HepG2 (cell line): ENCODE data around the gene FBXO9. TPM values are rescaled to one million over a fixed set of nuclear protein-coding genes. Genes with fewer than 3 reads are reported as not detected.

ENCODE experiments used
- AFF4 ChIP-seq: sonication (generic); formaldehyde crosslinking; IDR thresholded peaks from 2 replicates; pipeline ENCODE4 v1.4.0; 2020; ENCODE audit warnings: missing genetic modification reagents
- HMGXB4 ChIP-seq, 2 experiments: sonication (generic) in 1 of 2; formaldehyde crosslinking in 1 of 2; IDR thresholded peaks; 2 replicates each; pipeline versions ENCODE4 v1.4.0 to v1.6.1; 2018 to 2020; ENCODE audit warnings: missing genetic modification reagents in 2 of 2, borderline replicate concordance in 1 of 2, low read depth in 1 of 2, mild to moderate bottlenecking in 1 of 2, missing biosample characterization in 1 of 2
- HNF4G ChIP-seq, 2 experiments: sonication (generic) in 1 of 2; formaldehyde crosslinking in 1 of 2; IDR thresholded peaks; 2 replicates each; pipeline versions ENCODE4 v1.4.0 to v1.6.1; 2011 to 2020; ENCODE audit warnings: borderline replicate concordance in 2 of 2, low read depth in 2 of 2, mild to moderate bottlenecking in 2 of 2, low read length in 1 of 2, missing genetic modification reagents in 1 of 2, moderate library complexity in 1 of 2
- HNRNPLL ChIP-seq: fragments of 200-400 bp; formaldehyde crosslinking; IDR thresholded peaks from 2 replicates; pipeline ENCODE4 v1.6.1; 2017; ENCODE audit warnings: mild to moderate bottlenecking, low read depth, low read length; ENCODE audit not compliant: poor library complexity, severe bottlenecking
- KAT7 ChIP-seq: IDR thresholded peaks from 2 replicates; pipeline ENCODE4 v1.6.1; 2018; ENCODE audit warnings: borderline replicate concordance, missing compliant biosample characterization
- NAIF1 ChIP-seq: sonication (generic); formaldehyde crosslinking; IDR thresholded peaks from 2 replicates; pipeline ENCODE4 v1.5.0; 2020; ENCODE audit warnings: mild to moderate bottlenecking, missing genetic modification reagents, borderline replicate concordance
- NCOR1 ChIP-seq: fragments of 200-600 bp; sonication (generic); IDR thresholded peaks from 2 replicates; pipeline ENCODE4 v1.7.0; 2017; ENCODE audit warnings: antibody characterized with exemption, low read length, borderline replicate concordance
- PPARG ChIP-seq: conservative IDR thresholded peaks from 2 replicates; pipeline ENCODE4 v1.6.1; 2016; ENCODE audit warnings: missing biosample characterization, missing genetic modification reagents
- RAD51 ChIP-seq: fragments of 450-650 bp; IDR thresholded peaks from 2 replicates; pipeline ENCODE4 v1.6.1; 2016; ENCODE audit warnings: borderline replicate concordance
- SP5 ChIP-seq: IDR thresholded peaks from 2 replicates; pipeline ENCODE4 v1.6.1; 2016; ENCODE audit warnings: low read depth, borderline replicate concordance
- STAT5B ChIP-seq: sonication (generic); formaldehyde crosslinking; IDR thresholded peaks from 2 replicates; pipeline ENCODE4 v1.4.0; 2020; ENCODE audit warnings: missing genetic modification reagents
- TAF15 ChIP-seq: fragments of 200-400 bp; formaldehyde crosslinking; IDR thresholded peaks from one replicate; pipeline ENCODE4 v1.6.1; 2018; ENCODE audit warnings: mild to moderate bottlenecking, low read depth, low read length; ENCODE audit not compliant: poor library complexity, severe bottlenecking
- ZIK1 ChIP-seq: sonication (generic); formaldehyde crosslinking; IDR thresholded peaks from 2 replicates; pipeline ENCODE4 v1.5.0; 2020; ENCODE audit warnings: mild to moderate bottlenecking, low read depth, missing genetic modification reagents, borderline replicate concordance
- ZNF12 ChIP-seq: sonication (generic); formaldehyde crosslinking; IDR thresholded peaks from 2 replicates; pipeline ENCODE4 v1.5.0; 2020; ENCODE audit warnings: missing genetic modification reagents
- ZNF282 ChIP-seq: fragments of 450-650 bp; IDR thresholded peaks from 2 replicates; pipeline ENCODE4 v1.6.1; 2018; ENCODE audit not compliant: partially characterized antibody
- ZNF441 ChIP-seq: sonication (generic); formaldehyde crosslinking; IDR thresholded peaks from 2 replicates; pipeline ENCODE4 v1.7.0; 2021; ENCODE audit warnings: missing genetic modification reagents, borderline replicate concordance
- ZNF530 ChIP-seq: sonication (generic); formaldehyde crosslinking; IDR thresholded peaks from 2 replicates; pipeline ENCODE4 v1.5.0; 2020; ENCODE audit warnings: low read depth, mild to moderate bottlenecking, missing genetic modification reagents
- polyA plus RNA-seq, 8 experiments: library from polyadenylated mRNA; depleted of rRNA in 3 of 8; stranded (reverse) in 7 of 8; unstranded in 1 of 8; fragments of >200 nt; fragmentation: Illumina TruSeq in 4 of 8; extraction: Trizol in 4 of 8; gene quantifications; 2 replicates each; pipeline versions ENCODE4 v1.2.1 to v1.2.3, GENCODE V29; 2011 to 2016; ENCODE audit warnings: low read depth in 4 of 8, missing spikeins in 1 of 8, mixed read lengths in 1 of 8; ENCODE audit not compliant: insufficient read depth in 1 of 8
- total RNA-seq, 5 experiments: library from RNA; depleted of rRNA; stranded (reverse); fragments of >200 nt; fragmentation: Illumina TruSeq; extraction: Trizol; gene quantifications; 2 replicates each; pipeline ENCODE4 v1.2.3, GENCODE V29; 2016; ENCODE audit warnings: low read depth in 1 of 5
- TF ChIP-seq, protein P1 (sequence below): sonication (generic); formaldehyde crosslinking; IDR thresholded peaks from 2 replicates; pipeline ENCODE4 v1.4.0; 2020; ENCODE audit warnings: missing genetic modification reagents

The FBXO9 gene
- total and polyA plus RNA-seq, 2 of the 13 experiments (the other 11 are each of a cell fraction or from before 2014, with no cell fraction given): 64.3 to 98.4 TPM

DNA sequence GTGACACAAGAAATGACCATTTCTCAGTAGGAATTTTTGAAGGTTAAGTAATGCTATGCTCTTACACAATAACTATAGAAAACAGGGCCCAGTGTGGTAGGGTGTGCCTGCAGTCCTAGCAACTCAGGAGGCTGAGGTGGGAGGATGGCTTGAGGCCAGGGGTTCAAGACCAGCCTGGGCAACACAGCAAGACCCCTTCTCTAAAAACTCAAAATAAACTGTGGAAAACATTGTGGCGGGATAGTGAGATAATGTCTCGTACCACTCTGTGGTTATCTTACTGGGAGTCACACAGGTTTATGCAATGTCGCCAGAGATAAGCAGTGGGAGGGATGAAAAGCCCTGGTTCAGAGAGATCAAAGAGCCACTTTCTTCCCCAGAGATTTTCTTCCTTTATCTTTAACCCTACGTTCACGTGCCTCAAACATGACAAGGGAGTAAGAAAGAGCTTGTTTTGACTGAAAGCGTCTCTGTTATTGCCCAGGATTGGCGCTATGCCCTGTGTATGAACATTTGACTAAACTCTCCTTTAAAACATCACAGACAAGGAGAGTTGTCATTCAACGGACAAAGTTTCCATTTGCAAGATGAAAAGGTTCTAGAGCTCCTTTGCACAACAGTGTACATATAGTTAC is 69.5 kb downstream of the FBXO9 start (continued):
- TF ChIP-seq, protein P1, sequence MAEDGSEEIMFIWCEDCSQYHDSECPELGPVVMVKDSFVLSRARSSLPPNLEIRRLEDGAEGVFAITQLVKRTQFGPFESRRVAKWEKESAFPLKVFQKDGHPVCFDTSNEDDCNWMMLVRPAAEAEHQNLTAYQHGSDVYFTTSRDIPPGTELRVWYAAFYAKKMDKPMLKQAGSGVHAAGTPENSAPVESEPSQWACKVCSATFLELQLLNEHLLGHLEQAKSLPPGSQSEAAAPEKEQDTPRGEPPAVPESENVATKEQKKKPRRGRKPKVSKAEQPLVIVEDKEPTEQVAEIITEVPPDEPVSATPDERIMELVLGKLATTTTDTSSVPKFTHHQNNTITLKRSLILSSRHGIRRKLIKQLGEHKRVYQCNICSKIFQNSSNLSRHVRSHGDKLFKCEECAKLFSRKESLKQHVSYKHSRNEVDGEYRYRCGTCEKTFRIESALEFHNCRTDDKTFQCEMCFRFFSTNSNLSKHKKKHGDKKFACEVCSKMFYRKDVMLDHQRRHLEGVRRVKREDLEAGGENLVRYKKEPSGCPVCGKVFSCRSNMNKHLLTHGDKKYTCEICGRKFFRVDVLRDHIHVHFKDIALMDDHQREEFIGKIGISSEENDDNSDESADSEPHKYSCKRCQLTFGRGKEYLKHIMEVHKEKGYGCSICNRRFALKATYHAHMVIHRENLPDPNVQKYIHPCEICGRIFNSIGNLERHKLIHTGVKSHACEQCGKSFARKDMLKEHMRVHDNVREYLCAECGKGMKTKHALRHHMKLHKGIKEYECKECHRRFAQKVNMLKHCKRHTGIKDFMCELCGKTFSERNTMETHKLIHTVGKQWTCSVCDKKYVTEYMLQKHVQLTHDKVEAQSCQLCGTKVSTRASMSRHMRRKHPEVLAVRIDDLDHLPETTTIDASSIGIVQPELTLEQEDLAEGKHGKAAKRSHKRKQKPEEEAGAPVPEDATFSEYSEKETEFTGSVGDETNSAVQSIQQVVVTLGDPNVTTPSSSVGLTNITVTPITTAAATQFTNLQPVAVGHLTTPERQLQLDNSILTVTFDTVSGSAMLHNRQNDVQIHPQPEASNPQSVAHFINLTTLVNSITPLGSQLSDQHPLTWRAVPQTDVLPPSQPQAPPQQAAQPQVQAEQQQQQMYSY: no peak; the same call in 1 of the 2 replicates
- peak; percentile 68; the same call in 1 of the 2 replicates for TF ChIP-seq ZNF441 (CRISPR knock-in tag)
- TF ChIP-seq PPARG (CRISPR knock-in tag): peak; percentile 79
- no peak for TF ChIP-seq ZNF530
- TF ChIP-seq ZIK1 (CRISPR knock-in tag): no peak
- TF ChIP-seq ZNF12: peak; percentile 89; the same call in 1 of the 2 replicates
- TF ChIP-seq KAT7 (CRISPR knock-in tag): no peak; the same call in 1 of the 2 replicates
- 0 out of 4 replicates have a peak, but pooled peaks of 1 of the 2 experiments have one; percentile 49 for TF ChIP-seq HMGXB4 (CRISPR knock-in tag; IDR thresholded peaks at IDR 0.05; ENCODE audit: borderline replicate concordance in 1 of 2, low read depth in 1 of 2)
- no peak for TF ChIP-seq TAF15
- TF ChIP-seq NAIF1: peak; percentile 87; the same call in 1 of the 2 replicates
- TF ChIP-seq HNF4G (IDR thresholded peaks at IDR 0.05; ENCODE audit: borderline replicate concordance, low read depth, low read length): no peak; the same call in 1 of the 2 replicates
- no peak for TF ChIP-seq HNF4G (CRISPR knock-in tag; IDR thresholded peaks at IDR 0.05; ENCODE audit: borderline replicate concordance, low read depth)
- no peak for TF ChIP-seq RAD51
- TF ChIP-seq NCOR1: peak; percentile 96
- no peak for TF ChIP-seq HNRNPLL
- no peak for TF ChIP-seq AFF4 (CRISPR knock-in tag)
- TF ChIP-seq ZNF282: no peak
- no peak for TF ChIP-seq STAT5B (CRISPR knock-in tag)
- TF ChIP-seq SP5: peak; percentile 99
